UCSD-AML1 (cell line): ENCODE measurements around the gene LPCAT4.

Source experiments
- DNase-seq: peaks from one replicate; lab custom pipeline; 2025; ENCODE audit not compliant: unreplicated experiment; lab: John Stamatoyannopoulos, UW

Gene LPCAT4

GRCh38 chr15:34337557-34338306 is 29.3 kb downstream of the LPCAT4 start, which contains the start of gene SLC12A6:
TSS of gene SLC12A6 (minus strand) at chr15:34337781. CDS start at chr15:34336680, 1,101 bp downstream.
- DNase-seq: peak; percentile 96

GRCh38 chr15:34336991-34337556 is 29.9 kb downstream of the LPCAT4 start:
- DNase-seq: peak; percentile 46

GRCh38 chr15:34336231-34336990 is 30.6 kb downstream of the LPCAT4 start:
- peak; percentile 40 for DNase-seq

GRCh38 chr15:34335176-34336032 is 31.6 kb downstream of the LPCAT4 start:
- no peak for DNase-seq

GRCh38 chr15:34334672-34335071 is 32.3 kb downstream of the LPCAT4 start:
- no peak for DNase-seq

GRCh38 chr15:34332553-34333120 is 34.4 kb downstream of the LPCAT4 start:
- DNase-seq: no peak

- DNase-seq: no peak
These were observed 35.2 kb downstream of the LPCAT4 start for GRCh38 chr15:34331809-34332208.

- no peak for DNase-seq
These were observed 36.7 kb downstream of the LPCAT4 start for GRCh38 chr15:34330279-34330678.

GRCh38 chr15:34329006-34329405 is 38.0 kb downstream of the LPCAT4 start:
- no peak for DNase-seq

- DNase-seq: no peak
These were observed 39.1 kb downstream of the LPCAT4 start for GRCh38 chr15:34327906-34328305.

GRCh38 chr15:34325368-34325767 is 41.6 kb downstream of the LPCAT4 start:
- DNase-seq: no peak

GRCh38 chr15:34324933-34325332 is 42.1 kb downstream of the LPCAT4 start:
- DNase-seq: no peak

- no peak for DNase-seq
These were observed 43.8 kb downstream of the LPCAT4 start for GRCh38 chr15:34323217-34323616.

- DNase-seq: peak; percentile 30
These were observed 48.5 kb downstream of the LPCAT4 start for GRCh38 chr15:34318277-34319079.

- no peak for DNase-seq
These were observed 52.2 kb downstream of the LPCAT4 start for GRCh38 chr15:34314491-34315490.

GRCh38 chr15:34311563-34311962 is 55.4 kb downstream of the LPCAT4 start:
- no peak for DNase-seq
